GM12873 (cell line): ENCODE measurements around the gene OR11L1.

Experiments
- CTCF ChIP-seq: IDR thresholded peaks from 2 replicates; pipeline ENCODE4 v1.5.1; 2012; ENCODE audit warnings: low read depth, mild to moderate bottlenecking, moderate library complexity, low read length, control low read depth; ENCODE audit not compliant: insufficient read depth; ENCODE audit errors: missing control alignments

OR11L1 gene

DNA sequence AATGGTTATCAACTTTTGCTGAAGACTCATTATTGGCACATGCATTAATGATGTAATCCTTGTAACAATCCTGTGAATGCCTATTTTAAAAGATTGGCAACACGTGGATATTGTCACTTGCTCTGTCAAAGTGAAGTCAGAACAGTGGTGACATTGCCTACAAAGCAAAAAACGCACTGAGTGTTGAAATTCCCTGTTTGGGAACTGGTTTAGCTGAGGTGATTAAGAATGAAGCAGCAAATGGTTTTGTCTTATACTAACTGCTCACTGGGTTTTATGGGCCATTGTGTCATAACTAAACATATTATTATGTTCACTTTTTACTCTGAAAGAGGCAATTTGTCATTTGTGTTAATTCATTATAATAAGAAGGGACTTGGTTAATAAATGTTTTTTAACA lies 29.1 kb downstream of the OR11L1 start:
- TF ChIP-seq CTCF, result no peak

GRCh38 chr1:247797518-247797917 lies 44.2 kb downstream of the OR11L1 start:
- TF ChIP-seq CTCF, result no peak
